HepG2 (cell line): ENCODE results near the gene SMTNL2. TPM values are rescaled to one million over a fixed set of nuclear protein-coding genes. Genes with fewer than 3 reads are reported as not detected.

ENCODE experiments used
- ETV6 ChIP-seq: sonication (generic); formaldehyde crosslinking; conservative IDR thresholded peaks from 2 replicates; pipeline ENCODE4 v1.4.0; 2020; ENCODE audit warnings: missing genetic modification reagents
- GABPA ChIP-seq, 2 experiments: IDR thresholded peaks; 2 replicates each; pipeline ENCODE4 v1.6.1; 2011 to 2016; ENCODE audit warnings: low read depth in 2 of 2, low read length in 1 of 2, missing biosample characterization in 1 of 2, missing genetic modification characterization in 1 of 2
- HDAC1 ChIP-seq: sonication (generic); formaldehyde crosslinking; IDR thresholded peaks from 2 replicates; pipeline ENCODE4 v1.5.1; 2020; ENCODE audit warnings: mild to moderate bottlenecking, missing genetic modification reagents
- RNF2 ChIP-seq: fragments of 450-650 bp; conservative IDR thresholded peaks from 2 replicates; pipeline ENCODE4 v1.6.1; 2016; ENCODE audit warnings: low read depth
- TOPORS ChIP-seq: sonication (generic); formaldehyde crosslinking; IDR thresholded peaks from 2 replicates; pipeline ENCODE4 v1.8.0; 2023; ENCODE audit warnings: mild to moderate bottlenecking, missing genetic modification reagents
- XRCC5 ChIP-seq: fragments of 200-400 bp; formaldehyde crosslinking; optimal IDR thresholded peaks from 2 replicates; pipeline ENCODE3; 2017; ENCODE audit warnings: mild to moderate bottlenecking, low read length
- ZIK1 ChIP-seq: sonication (generic); formaldehyde crosslinking; IDR thresholded peaks from 2 replicates; pipeline ENCODE4 v1.5.0; 2020; ENCODE audit warnings: mild to moderate bottlenecking, low read depth, missing genetic modification reagents, borderline replicate concordance
- ZNF251 ChIP-seq: sonication (generic); formaldehyde crosslinking; IDR thresholded peaks from 2 replicates; pipeline ENCODE4 v1.9.0; 2021; ENCODE audit warnings: mild to moderate bottlenecking, missing genetic modification reagents
- ZNF558 ChIP-seq: sonication (generic); formaldehyde crosslinking; IDR thresholded peaks from 2 replicates; pipeline ENCODE4 v1.9.0; 2022; ENCODE audit warnings: mild to moderate bottlenecking, missing genetic modification reagents, borderline replicate concordance
- ZNF569 ChIP-seq: sonication (generic); formaldehyde crosslinking; IDR thresholded peaks from 2 replicates; pipeline ENCODE4 v1.5.0; 2020; ENCODE audit warnings: mild to moderate bottlenecking, missing genetic modification reagents, moderate library complexity, borderline replicate concordance
- ZNF766 ChIP-seq: sonication (generic); formaldehyde crosslinking; IDR thresholded peaks from 2 replicates; pipeline ENCODE4 v1.5.0; 2020; ENCODE audit warnings: missing genetic modification reagents, borderline replicate concordance
- ZSCAN30 ChIP-seq: sonication (generic); formaldehyde crosslinking; IDR thresholded peaks from 2 replicates; pipeline ENCODE4 v1.5.0; 2020; ENCODE audit warnings: mild to moderate bottlenecking, missing genetic modification reagents
- polyA plus RNA-seq, 8 experiments: library from polyadenylated mRNA; depleted of rRNA in 3 of 8; stranded (reverse) in 7 of 8; unstranded in 1 of 8; fragments of >200 nt; fragmentation: Illumina TruSeq in 4 of 8; extraction: Trizol in 4 of 8; gene quantifications; 2 replicates each; pipeline versions ENCODE4 v1.2.1 to v1.2.3, GENCODE V29; 2011 to 2016; ENCODE audit warnings: low read depth in 4 of 8, missing spikeins in 1 of 8, mixed read lengths in 1 of 8; ENCODE audit not compliant: insufficient read depth in 1 of 8
- total RNA-seq, 5 experiments: library from RNA; depleted of rRNA; stranded (reverse); fragments of >200 nt; fragmentation: Illumina TruSeq; extraction: Trizol; gene quantifications; 2 replicates each; pipeline ENCODE4 v1.2.3, GENCODE V29; 2016; ENCODE audit warnings: low read depth in 1 of 5
- TF ChIP-seq, protein P1 (sequence below): sonication (generic); formaldehyde crosslinking; IDR thresholded peaks from 2 replicates; pipeline ENCODE4 v1.4.0; 2020; ENCODE audit warnings: missing genetic modification reagents
- TF ChIP-seq, protein P2 (sequence below): sonication (generic); formaldehyde crosslinking; IDR thresholded peaks from 2 replicates; pipeline ENCODE4 v1.5.1; 2020; ENCODE audit warnings: missing genetic modification reagents, mild to moderate bottlenecking, borderline replicate concordance
- TF ChIP-seq, protein P3 (sequence below): sonication (generic); formaldehyde crosslinking; IDR thresholded peaks from 2 replicates; pipeline ENCODE4 v1.4.0; 2020; ENCODE audit warnings: missing genetic modification reagents
- TF ChIP-seq, protein P4 (sequence below): sonication (generic); formaldehyde crosslinking; IDR thresholded peaks from 2 replicates; pipeline ENCODE4 v1.9.0; 2021; ENCODE audit warnings: missing genetic modification reagents, borderline replicate concordance

The SMTNL2 gene
- total and polyA plus RNA-seq, 2 of the 13 experiments (the other 11 are each of a cell fraction or from before 2014, with no cell fraction given): 0.41 to 5.1 TPM

DNA sequence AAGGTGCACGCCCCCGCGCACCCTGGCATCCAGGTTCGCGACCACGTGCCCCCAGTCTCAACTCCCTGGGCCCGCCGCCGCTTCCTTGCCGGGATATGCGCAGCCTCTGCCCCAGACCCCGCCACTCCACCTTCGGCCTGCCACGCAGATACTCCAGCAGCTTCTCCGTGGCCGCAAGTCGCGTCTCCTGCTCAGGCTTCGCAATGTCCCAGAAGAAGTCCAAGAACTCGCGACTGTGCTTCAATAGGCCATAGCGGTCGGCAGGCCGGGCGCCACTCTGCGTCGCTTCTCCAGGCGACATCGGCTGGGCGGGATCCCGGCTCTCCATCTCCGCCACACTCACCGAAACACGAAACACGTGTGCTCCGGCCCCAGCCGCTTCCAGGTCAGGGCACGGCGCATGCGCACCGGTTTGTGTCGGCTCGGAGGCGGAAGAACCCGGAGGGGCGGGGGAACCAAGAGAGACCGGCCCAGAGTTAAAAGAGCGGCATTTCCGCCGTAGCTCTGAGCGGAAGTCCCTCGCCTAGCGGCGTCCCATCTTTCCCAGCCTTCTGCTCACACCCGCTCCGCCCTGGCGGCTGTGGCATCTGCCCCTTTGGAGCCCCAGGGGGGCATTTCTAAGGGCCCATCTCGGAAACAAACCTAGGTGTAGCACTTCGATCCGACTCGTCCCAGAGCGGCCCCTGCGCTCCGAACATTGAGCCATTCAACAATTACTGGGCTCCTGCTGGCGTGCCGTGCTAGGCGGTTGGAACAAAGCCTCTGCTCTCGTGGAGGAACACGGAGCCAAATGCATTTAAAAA is 29.1 kb upstream of the SMTNL2 start, which contains the start of gene MYBBP1A (continued):
- TF ChIP-seq, protein P1, sequence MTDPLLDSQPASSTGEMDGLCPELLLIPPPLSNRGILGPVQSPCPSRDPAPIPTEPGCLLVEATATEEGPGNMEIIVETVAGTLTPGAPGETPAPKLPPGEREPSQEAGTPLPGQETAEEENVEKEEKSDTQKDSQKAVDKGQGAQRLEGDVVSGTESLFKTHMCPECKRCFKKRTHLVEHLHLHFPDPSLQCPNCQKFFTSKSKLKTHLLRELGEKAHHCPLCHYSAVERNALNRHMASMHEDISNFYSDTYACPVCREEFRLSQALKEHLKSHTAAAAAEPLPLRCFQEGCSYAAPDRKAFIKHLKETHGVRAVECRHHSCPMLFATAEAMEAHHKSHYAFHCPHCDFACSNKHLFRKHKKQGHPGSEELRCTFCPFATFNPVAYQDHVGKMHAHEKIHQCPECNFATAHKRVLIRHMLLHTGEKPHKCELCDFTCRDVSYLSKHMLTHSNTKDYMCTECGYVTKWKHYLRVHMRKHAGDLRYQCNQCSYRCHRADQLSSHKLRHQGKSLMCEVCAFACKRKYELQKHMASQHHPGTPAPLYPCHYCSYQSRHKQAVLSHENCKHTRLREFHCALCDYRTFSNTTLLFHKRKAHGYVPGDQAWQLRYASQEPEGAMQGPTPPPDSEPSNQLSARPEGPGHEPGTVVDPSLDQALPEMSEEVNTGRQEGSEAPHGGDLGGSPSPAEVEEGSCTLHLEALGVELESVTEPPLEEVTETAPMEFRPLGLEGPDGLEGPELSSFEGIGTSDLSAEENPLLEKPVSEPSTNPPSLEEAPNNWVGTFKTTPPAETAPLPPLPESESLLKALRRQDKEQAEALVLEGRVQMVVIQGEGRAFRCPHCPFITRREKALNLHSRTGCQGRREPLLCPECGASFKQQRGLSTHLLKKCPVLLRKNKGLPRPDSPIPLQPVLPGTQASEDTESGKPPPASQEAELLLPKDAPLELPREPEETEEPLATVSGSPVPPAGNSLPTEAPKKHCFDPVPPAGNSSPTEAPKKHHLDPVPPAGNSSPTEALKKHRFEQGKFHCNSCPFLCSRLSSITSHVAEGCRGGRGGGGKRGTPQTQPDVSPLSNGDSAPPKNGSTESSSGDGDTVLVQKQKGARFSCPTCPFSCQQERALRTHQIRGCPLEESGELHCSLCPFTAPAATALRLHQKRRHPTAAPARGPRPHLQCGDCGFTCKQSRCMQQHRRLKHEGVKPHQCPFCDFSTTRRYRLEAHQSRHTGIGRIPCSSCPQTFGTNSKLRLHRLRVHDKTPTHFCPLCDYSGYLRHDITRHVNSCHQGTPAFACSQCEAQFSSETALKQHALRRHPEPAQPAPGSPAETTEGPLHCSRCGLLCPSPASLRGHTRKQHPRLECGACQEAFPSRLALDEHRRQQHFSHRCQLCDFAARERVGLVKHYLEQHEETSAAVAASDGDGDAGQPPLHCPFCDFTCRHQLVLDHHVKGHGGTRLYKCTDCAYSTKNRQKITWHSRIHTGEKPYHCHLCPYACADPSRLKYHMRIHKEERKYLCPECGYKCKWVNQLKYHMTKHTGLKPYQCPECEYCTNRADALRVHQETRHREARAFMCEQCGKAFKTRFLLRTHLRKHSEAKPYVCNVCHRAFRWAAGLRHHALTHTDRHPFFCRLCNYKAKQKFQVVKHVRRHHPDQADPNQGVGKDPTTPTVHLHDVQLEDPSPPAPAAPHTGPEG (CRISPR knock-in tag): peak; percentile 85
- TF ChIP-seq TOPORS (CRISPR knock-in tag): no peak
- peak; percentile 76; the same call in 1 of the 2 replicates for TF ChIP-seq ZNF558 (CRISPR knock-in tag)
- TF ChIP-seq, protein P2, sequence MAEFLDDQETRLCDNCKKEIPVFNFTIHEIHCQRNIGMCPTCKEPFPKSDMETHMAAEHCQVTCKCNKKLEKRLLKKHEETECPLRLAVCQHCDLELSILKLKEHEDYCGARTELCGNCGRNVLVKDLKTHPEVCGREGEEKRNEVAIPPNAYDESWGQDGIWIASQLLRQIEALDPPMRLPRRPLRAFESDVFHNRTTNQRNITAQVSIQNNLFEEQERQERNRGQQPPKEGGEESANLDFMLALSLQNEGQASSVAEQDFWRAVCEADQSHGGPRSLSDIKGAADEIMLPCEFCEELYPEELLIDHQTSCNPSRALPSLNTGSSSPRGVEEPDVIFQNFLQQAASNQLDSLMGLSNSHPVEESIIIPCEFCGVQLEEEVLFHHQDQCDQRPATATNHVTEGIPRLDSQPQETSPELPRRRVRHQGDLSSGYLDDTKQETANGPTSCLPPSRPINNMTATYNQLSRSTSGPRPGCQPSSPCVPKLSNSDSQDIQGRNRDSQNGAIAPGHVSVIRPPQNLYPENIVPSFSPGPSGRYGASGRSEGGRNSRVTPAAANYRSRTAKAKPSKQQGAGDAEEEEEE (CRISPR knock-in tag): no peak
- no peak for TF ChIP-seq ETV6 (CRISPR knock-in tag)
- peak; percentile 94 for TF ChIP-seq HDAC1 (CRISPR knock-in tag)
- no peak for TF ChIP-seq ZSCAN30 (CRISPR knock-in tag)
- TF ChIP-seq ZNF569 (CRISPR knock-in tag): no peak
- TF ChIP-seq ZIK1 (CRISPR knock-in tag): peak; percentile 76; the same call in 1 of the 2 replicates
- TF ChIP-seq, protein P3, sequence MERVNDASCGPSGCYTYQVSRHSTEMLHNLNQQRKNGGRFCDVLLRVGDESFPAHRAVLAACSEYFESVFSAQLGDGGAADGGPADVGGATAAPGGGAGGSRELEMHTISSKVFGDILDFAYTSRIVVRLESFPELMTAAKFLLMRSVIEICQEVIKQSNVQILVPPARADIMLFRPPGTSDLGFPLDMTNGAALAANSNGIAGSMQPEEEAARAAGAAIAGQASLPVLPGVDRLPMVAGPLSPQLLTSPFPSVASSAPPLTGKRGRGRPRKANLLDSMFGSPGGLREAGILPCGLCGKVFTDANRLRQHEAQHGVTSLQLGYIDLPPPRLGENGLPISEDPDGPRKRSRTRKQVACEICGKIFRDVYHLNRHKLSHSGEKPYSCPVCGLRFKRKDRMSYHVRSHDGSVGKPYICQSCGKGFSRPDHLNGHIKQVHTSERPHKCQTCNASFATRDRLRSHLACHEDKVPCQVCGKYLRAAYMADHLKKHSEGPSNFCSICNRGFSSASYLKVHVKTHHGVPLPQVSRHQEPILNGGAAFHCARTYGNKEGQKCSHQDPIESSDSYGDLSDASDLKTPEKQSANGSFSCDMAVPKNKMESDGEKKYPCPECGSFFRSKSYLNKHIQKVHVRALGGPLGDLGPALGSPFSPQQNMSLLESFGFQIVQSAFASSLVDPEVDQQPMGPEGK (CRISPR knock-in tag): 0 out of 2 replicates have a peak, but pooled peaks have one; percentile 54
- TF ChIP-seq, protein P4, sequence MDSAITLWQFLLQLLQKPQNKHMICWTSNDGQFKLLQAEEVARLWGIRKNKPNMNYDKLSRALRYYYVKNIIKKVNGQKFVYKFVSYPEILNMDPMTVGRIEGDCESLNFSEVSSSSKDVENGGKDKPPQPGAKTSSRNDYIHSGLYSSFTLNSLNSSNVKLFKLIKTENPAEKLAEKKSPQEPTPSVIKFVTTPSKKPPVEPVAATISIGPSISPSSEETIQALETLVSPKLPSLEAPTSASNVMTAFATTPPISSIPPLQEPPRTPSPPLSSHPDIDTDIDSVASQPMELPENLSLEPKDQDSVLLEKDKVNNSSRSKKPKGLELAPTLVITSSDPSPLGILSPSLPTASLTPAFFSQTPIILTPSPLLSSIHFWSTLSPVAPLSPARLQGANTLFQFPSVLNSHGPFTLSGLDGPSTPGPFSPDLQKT (CRISPR knock-in tag): no peak
- 0 out of 2 replicates have a peak, but pooled peaks have one; percentile 76 for TF ChIP-seq RNF2
- peak; percentile 73; the same call in 1 of the 2 replicates for TF ChIP-seq ZNF251 (CRISPR knock-in tag)
- peak; percentile 62; the same call in 1 of the 2 replicates for TF ChIP-seq ZNF766 (CRISPR knock-in tag)
- TF ChIP-seq XRCC5: no peak
- TF ChIP-seq GABPA (IDR thresholded peaks at IDR 0.05; ENCODE audit: low read depth, low read length): peak; percentile 74
- peak; percentile 94 for TF ChIP-seq GABPA (CRISPR knock-in tag; IDR thresholded peaks at IDR 0.05; ENCODE audit: low read depth)
